ENCODE measurements around the gene NFIB.

Gene NFIB

DNA sequence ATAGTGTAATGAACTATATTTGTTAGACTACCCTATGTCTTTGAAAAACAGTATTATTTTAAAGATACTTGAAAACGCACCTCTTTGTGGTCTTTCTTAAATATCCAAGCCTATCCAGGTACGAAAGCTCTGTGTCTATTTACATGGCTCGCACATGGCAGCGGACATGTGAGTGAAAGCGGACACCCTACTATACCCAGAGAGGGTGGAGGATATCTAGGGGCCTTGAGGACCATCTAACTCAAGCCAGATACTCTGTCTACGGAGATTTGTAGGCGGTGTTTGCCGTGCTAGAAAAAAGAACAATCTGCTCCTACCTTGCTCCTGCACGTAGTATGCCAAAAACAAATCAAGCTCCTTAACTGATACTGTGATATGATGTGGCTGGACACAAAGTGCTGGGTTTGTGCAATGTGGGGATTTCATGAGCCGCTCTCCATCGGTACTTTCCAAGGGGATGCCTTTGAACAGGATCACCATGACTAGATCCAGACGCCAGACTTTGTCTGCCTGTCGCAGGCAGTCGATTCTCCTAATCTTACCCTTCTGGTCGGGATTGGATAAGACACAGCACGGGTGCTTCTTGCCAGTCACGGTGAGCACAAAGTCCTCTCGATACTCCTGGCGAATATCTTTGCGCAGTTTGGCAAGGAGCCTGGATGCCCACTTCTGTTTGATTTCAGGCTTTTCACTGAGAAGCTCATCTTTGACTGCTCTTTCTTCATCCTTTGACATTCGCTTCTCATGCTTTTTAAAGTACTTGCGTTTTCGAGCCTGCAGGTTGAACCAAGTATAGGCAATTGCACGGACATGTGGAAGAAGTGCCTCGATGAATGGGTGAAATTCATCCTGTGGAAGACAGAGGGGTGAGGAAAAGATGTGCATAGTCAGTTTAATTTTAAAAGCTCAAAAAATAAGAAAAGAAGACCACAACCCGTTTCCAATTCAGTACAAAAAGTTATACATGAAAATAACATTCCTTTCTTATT is 7.0 kb downstream of the NFIB start:
- DNase-seq (ENCODE audit: low read depth, low spot score), result no peak

DNA sequence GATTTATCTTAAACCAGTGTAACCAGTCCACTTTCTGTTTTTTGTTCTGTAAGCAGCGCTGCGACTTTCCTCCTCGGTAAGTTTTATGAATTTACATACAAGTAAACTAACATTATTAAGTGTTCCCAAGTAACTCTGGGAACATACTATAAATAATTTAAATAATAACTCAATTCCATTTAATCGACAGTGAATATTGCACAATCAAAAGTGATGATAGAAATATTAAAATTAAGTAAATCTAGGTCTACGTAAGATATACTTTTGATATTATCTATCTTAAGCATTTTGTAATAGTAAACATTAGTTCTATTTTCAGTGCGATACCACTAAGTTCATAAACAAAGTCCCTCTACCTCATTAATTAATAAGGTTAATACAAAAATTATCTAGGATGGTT is 7.8 kb downstream of the NFIB start:
- DNase-seq (ENCODE audit: low read depth, low spot score), result no peak

DNA sequence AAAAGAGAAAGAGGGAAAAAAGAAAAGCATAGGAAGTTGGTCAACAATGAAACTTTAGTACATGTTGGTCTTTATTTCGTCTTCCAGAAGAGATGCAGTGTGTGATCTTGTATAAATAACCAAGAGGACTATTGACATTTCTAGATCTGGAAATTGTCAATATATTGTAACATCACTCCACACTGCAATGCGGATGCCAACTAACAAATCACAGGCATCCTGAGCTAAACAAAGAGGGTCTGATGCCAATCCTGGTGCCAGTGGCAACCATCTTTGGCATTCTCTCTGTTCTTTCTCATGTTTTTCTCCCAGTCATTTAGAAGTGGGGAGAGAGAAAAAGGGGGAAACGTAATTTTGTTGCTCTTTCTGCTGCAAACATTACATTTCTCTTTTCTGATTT is 9.7 kb downstream of the NFIB start:
- no peak for DNase-seq (ENCODE audit: low read depth, low spot score)

DNA sequence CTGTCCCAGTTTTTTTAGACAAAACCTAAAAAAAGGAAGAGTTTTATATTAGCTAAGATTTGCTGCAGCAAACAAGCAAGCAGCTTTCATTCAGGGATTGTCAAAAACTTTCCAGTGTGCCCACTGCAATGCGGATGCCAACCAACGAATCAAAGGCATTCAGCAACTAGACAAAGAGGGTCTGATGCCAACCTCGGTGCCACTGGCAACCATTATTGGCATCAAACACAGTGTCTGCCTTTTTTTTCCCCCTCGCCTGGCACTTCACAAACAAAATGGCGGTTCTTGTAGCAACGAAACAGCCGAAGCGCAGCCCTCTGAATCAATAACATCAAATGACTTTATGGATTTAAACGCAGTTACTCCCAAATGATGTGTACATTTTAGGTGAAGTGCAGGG is 10.4 kb downstream of the NFIB start:
- DNase-seq (ENCODE audit: low read depth, low spot score), result no peak

DNA sequence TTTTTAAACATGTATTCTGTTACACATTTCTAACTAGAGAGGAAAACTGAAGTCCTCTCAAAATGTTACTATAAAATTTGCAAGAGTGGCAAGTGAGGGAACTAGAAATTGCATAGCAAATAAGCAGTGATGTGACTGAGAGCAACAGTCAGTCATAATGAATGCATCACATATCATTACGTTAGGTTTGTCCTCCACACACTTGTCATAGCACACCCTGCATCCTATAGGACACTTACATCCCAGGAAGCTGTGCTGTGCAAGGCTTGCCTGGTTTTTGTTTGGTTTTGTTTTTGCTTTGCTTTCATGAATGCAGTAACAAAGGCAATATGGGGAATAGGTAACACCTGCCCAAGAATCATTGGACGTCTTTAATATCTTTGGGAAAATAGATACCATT is 10.8 kb downstream of the NFIB start:
- DNase-seq (ENCODE audit: low read depth, low spot score), result no peak

DNA sequence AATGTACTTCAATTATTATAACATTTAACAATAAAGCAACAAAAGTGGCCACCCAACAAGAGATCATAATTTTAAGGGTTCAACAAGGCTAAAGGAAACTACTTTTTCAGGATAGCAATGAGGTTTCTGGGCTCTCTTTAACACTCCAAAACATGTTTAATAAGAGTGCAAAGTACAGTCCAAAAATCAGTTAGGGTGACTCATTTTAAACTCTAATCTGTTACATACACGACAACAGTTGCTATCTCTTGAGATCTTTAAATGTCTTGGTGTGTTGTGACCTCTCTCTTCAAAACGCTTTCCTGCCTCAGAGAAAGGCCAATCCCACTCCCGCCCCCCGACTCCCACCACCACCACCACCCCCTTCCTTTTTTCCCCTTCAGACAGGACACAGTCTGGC is 11.5 kb downstream of the NFIB start:
- no peak for DNase-seq (ENCODE audit: low read depth, low spot score)

DNA sequence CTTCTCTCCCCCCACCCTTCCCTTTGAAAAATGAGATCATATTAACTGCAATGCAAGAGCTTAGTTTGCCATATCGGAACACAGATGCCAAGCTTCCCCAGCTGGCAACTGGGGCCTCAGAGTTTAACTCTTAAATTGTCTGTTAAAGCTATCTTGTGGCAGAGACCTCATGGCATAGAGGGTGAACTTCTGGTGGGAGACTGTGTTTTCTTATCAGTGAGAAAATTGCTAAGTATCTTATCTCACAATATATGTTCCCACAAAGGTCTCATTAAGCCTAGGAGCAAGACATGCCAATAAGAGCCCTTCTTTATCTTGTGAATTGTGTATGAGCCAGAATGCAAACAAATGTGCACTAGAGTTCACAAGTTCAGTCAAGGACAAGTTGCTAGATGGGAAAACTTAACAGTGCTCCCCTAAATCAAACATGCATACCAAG is 12.3 kb downstream of the NFIB start:
- DNase-seq (ENCODE audit: low read depth, low spot score), result no peak

DNA sequence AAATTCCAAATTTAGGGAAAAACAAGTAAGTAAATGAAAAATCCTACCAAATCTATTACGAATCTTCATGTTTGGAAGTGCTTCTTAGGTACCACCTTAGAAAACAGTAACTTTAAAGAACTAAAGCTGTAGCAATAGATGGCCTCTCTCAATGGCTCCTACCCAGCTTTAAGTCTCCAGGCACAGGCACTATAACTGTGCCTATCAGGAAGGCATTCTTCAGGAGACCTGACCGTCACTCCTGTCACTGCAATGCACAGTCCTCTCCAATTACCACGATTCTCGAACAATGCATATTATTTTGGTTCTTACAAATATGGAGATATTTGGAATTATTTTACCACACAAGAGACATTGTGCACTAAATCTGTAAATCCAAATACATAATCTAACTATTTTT is 12.9 kb downstream of the NFIB start:
- DNase-seq (ENCODE audit: low read depth, low spot score), result no peak

DNA sequence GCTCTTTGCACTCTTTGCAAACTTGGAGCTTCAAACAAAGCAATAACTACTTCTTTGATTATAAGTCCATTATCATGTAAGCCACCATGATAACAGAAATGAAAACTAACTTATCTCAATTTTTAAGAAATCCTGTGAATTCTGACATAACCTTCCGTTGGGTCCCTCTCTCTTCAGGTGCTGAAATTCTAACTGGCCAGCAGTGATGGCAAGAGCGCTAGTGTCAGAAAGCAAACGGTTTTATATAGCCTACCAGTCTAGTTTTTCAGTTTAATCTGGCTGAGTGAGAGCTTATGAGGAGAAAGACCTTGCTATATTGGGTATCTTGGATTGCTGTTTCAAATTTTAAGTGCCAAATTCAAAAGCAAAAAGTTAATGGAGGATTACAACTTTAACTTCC is 13.4 kb downstream of the NFIB start:
- DNase-seq (ENCODE audit: low read depth, low spot score), result no peak

DNA sequence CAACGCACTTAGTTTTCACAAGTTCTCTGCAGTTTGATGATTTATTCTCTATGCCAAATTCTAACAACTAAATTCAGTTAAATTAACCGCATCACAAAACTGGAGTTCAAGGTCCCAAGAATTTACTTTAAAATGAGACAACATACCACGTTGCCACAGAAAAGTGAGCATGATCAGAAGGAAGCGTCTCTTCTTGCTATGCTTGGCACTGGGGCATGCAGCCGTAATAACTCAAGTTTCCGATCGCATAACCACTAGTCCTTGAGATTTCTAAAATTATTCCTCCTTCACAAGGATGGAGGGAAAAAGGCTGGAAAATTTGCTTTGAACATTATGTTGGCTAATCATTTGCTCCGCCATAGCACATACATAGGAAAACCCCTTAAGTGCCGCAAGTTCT is 13.9 kb downstream of the NFIB start:
- no peak for DNase-seq (ENCODE audit: low read depth, low spot score)

DNA sequence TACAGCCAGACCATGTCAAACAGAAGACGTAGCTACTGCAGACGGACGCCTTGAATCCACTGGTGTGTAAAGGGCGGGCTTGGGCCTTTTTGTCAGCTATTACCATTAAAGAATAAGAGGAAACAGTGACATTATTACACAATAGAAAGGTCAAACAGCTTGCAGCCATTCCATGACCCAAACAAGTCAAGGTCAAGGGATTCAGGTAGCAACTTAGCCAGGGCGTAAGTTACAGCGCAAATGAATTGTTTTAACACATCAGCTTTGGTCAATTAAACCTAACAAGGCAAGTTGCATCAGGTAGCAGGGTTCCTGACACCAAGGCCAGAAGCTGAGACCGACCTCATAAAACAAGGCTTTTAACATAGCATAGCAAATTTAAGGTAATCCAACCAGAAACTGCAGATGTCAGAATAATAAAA is 15.3 kb downstream of the NFIB start:
- DNase-seq (ENCODE audit: low read depth, low spot score), result no peak

DNA sequence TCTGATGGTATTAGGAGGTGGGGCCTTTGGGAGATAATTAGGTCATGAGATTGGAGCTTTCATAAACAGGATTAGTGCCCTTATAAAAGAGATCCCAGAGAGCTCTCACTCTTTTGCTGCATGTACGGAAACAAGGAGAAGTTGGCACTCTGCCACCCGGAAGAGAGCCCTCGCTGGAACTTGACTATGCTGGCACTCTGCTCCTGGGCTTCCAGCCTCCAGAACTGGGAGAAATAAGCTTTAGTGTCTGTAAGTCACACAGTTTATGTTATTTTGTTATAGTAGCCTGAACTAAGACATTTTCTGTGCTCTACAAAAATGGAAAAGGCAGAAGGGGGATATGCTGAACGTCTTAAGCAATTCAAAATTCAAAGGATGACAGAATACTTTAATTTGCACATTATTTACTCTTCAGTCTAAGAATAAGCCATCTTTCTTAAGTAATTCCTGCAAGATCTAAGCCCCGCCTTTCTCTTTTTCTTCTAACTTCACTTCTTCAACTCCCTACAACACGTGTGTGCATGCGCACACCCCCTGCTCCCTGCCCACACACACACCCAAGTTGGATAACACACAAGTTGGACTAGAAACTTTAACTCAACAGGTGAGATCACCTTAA is 17.3 kb downstream of the NFIB start:
- DNase-seq (ENCODE audit: low read depth, low spot score), result no peak

DNA sequence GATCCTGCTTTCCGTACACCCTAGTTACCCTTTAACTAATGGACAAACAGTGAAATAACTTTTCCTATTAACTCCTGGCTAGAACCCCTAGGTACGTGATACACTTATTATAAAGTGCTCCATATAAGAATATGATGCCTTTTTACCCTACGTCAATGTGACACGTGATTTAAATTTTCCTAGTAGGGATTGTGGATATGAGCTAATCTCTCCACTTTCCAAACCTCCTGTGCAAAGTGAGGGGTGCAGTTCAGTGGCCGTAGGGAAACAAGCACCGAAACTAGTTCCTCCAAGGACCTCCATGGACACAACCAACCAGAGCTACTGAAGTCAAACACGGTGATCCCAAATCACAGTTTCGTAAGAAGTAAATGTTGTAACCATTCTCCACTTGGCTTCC is 19.3 kb downstream of the NFIB start:
- DNase-seq (ENCODE audit: low read depth, low spot score), result no peak

DNA sequence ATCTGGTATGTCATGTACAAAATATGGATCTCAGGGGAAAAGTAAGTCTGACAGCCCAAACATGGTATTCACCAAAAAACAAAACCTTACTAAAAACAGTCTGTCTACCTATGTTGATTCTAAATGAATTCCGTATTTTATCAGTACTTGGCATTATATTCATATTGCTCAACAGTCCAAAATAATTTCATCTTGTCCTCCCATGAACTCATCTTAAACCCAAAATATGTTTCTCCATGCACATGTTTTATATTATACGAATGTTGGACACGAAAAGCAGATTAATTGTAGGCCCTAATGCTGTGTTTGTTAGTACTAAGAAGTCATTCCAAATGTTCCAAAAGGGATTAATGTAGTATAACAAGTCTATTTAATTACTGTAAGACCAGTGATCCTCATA is 20.1 kb downstream of the NFIB start:
- DNase-seq (ENCODE audit: low read depth, low spot score), result no peak

DNA sequence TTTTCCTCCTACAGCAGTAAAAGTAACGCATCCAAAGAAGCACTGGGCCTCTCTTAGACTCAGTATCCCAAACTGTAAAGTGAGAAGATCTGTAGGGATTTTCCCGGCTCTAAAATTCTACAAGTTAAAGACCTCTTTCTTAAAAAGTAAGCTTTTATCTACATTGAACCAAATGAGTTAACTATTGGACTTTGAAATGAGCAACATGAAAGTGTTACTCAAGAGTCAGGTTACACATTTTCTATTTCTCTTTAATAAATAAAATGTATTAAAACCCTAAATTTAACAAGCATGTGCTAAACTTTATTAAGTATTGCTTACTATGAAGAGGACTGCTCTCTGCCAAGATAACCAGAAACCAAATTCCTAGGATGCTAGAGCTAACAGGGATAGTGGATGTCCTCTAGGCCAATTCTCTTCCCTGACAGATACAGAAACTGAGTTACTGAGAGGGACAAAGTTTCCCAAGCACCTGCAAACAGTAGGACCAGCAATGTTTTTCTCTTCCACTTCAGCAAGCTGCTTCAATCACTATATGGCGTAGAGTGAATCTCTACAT is 21.7 kb downstream of the NFIB start:
- no peak for DNase-seq (ENCODE audit: low read depth, low spot score)

DNA sequence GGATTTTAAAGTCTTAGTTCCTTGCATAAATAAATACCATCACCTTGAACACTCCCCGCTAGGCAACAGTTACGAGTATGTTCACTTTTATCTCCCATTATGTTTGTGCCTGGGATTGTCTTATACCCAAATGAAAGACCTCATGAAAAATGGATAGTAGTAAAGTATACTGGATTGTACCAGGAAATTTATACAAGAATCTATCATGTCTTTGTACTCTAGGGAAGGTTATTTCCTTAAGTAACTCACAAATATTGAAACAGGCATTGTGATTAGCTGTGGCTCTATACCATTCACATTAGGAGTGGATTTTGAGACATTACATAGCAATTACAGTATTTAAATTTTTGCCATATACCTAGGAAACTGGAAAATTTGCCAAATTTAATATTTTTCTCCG is 24.0 kb downstream of the NFIB start:
- no peak for DNase-seq (ENCODE audit: low read depth, low spot score)

DNA sequence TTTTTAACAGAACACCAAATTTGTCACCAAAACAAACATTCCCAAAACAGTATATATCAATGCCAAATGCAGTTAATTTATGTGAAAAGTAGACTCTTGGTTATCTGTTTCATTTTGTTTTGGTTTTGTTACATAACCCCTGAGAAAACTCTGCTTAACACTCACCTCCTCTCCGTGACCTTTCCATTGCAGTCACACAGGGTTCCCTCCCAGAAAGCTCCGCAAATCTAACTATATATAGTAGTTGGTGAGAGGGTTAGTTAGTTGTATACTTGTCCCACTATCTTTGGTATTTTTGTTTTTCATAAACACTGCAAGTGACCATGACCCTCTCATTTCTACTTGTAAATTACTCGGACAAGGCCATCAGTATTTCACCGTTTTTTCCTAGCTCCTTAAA is 25.5 kb downstream of the NFIB start:
- DNase-seq (ENCODE audit: low read depth, low spot score), result no peak

DNA sequence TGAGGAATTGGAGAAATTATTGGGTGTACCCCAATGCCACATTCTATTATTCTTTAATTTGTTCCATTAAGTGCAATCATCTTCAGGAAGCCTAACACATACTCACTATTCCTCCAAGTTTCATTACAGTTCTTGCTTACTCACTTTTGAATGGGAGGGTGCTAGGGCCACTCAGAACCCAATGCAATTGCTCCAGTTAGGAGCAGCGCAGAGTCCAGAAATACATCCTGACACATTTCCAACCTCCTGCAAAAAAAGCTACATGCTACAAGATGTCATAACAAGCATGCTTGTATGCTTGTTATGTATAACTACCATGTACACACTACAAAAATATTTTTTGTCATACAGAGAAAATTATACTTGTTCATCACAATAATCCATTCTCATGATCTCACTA is 27.8 kb downstream of the NFIB start:
- no peak for DNase-seq (ENCODE audit: low read depth, low spot score)

DNA sequence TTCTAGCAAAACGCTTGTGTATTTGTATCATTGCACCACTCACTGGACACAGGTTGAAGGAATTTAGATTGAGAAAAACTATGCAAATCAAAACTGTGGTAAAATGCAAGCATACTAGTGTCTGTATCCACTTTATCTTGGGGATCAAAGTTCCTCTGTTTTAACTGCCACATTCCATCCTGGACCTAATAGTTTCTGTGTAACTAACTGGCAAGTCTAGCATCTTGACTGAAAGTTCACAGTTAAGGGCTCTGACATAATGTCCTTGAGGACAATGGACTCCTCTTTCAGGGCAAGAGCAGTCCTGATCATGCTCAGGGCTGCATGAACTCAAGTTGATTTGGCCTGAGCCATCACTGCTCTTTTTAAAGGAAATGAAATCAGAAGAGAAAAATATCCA is 30.7 kb downstream of the NFIB start:
- no peak for DNase-seq (ENCODE audit: low read depth, low spot score)

DNA sequence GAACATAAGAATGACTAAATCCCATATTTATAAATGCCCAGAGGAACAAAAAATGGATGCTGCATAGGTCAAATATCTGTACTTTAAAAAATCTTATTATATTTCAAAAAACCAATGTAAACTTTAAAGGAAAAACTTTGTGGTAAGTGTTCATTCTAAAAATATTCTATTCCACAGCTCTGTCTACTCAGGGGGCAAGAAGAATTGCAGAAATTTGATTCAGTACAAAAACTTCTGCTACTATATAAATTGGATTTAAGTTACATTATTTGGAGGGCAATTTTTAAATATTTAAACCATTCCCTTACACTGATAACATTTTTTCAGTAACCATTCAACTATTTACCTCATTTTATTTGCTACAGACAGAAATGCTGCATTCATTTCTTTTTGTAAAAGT is 32.1 kb downstream of the NFIB start:
- DNase-seq (ENCODE audit: low read depth, low spot score), result no peak

DNA sequence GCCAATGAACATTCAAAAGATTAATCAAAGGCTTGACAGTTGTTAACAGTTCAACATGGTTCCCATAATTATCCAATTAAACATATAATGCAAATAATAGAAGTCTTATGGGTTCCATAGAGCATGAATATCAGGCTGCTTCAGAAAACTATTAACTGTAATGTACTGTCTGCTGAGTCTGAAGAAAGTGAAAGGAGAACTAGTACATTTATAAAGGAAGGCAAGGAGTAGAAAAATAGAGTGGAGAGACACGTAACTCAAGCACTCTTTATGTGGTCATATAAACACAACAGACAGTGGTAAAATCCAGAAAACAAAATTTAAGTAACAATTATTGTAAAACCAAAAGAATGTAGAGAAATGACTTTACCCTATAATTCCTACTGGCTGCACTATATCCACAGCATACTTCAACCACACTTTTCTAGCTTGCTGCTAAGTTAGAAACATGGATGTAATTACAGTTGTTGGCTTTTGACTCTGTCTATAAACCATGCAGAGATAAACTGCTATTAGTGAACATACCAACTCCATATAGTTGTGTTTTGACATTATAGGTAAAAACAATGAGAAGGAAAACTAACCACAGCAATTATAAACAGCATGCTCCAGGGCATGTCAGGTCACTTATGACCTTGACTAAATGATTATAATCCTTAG is 32.7 kb downstream of the NFIB start:
- DNase-seq (ENCODE audit: low read depth, low spot score), result no peak

DNA sequence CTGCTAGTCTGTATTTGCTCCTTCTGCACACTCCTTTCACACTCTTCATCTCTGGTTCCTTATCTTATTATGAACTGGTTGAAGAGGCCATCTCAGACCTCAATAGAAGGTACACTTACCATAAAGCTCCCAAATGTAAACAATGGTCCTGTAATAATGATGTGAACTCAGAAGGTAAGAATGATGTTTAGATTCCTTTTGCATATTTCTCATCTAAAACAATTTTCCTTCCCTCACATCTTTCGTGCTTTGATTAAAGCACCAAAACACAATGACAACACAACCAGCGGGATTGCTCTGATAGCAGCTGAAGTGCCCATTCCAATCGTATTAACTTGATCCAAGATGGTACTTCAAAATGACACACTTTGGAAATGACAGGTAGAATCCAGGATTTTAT is 34.3 kb downstream of the NFIB start:
- no peak for DNase-seq (ENCODE audit: low read depth, low spot score)
